Measurements from ENCODE around the gene TOMM5. TPM values are rescaled to one million over a fixed set of nuclear protein-coding genes. Genes with fewer than 3 reads are reported as not detected.

The TOMM5 gene
- polyA plus RNA-seq, 1 donor: 135 TPM

DNA sequence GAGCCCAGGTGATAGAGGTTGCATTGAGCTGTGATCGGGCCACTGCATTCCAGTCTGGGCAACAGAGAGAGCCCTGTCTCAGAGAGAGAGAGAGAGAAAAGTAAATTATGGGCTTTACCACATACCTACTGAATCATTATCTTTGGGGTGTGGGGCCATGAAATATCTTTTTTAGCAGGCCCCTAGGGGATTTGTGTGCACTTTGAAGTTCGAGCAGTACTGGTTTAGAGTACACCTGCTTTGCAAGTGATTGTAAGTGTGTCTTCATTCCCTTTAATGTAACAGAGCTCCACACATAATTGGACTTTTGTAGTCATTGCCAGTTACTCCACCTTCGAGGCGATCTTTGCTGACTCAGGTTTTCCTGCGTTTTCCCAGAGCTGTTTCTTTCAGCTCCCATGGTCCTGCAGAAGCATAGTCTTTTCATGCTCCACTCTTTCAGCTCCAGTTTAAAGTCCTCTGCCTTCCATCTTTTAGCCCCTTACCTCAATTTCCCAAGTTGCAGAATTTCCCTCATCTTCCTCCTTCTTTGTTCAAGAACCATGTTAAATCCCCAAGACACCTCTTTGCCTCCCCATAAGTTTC is 34.4 kb upstream of the TOMM5 start:
- Histone ChIP-seq H3K27me3 (ENCODE audit: control insufficient read depth, insufficient read depth, low read length) (peaks cover 2% of the 10 kb centered on the region), H3K36me3 (ENCODE audit: control insufficient read depth, insufficient read depth, low read length) (no peaks in the 10 kb centered on the region), H3K4me1 (ENCODE audit: control insufficient read depth, insufficient read depth, low read length) (no peaks in the 10 kb centered on the region), H3K9me3 (ENCODE audit: control insufficient read depth, low read depth, low read length) (no peaks in the 10 kb centered on the region), H3K4me3 (ENCODE audit: low read length) (no peak overlapping the region), H3K27ac (ENCODE audit: low read length) (no peak overlapping the region)
- WGBS (ENCODE audit: insufficient coverage, low lambda C conversion rate): 33% methylated on average over 1 of the region's 5 CpGs
- DNase-seq: no peak

DNA sequence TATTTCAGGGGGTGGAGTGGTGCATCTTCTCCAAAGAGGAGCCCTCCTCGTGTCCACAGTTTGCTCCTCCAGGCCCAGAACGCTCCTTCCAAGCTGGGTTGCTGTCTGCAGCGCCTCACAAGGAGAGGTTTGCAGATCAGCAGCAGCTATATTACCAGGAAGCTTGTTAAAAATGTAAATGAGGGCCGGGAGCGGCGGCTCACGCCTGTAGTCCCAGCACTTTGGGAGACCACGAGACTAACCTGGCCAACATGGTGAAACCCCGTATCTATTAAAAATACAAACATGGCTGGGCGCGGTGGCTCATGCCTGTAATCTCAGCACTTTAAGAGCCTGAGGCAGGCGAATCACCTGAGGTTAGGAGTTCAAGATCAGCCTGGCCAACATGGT is 33.4 kb upstream of the TOMM5 start:
- no peaks in the 10 kb centered on the region for H3K9me3 ChIP-seq (ENCODE audit: control insufficient read depth, low read depth, low read length)
- H3K4me1 ChIP-seq (ENCODE audit: control insufficient read depth, insufficient read depth, low read length): no peaks in the 10 kb centered on the region
- peaks cover 2% of the 10 kb centered on the region for H3K27me3 ChIP-seq (ENCODE audit: control insufficient read depth, insufficient read depth, low read length)
- H3K36me3 ChIP-seq (ENCODE audit: control insufficient read depth, insufficient read depth, low read length): no peaks in the 10 kb centered on the region
- no peak for DNase-seq
- H3K4me3 ChIP-seq (ENCODE audit: low read length): no peak overlapping the region
- no peak overlapping the region for H3K27ac ChIP-seq (ENCODE audit: low read length)
- WGBS (ENCODE audit: insufficient coverage, low lambda C conversion rate): no CpG with 5 or more reads among the region's 12 CpGs

DNA sequence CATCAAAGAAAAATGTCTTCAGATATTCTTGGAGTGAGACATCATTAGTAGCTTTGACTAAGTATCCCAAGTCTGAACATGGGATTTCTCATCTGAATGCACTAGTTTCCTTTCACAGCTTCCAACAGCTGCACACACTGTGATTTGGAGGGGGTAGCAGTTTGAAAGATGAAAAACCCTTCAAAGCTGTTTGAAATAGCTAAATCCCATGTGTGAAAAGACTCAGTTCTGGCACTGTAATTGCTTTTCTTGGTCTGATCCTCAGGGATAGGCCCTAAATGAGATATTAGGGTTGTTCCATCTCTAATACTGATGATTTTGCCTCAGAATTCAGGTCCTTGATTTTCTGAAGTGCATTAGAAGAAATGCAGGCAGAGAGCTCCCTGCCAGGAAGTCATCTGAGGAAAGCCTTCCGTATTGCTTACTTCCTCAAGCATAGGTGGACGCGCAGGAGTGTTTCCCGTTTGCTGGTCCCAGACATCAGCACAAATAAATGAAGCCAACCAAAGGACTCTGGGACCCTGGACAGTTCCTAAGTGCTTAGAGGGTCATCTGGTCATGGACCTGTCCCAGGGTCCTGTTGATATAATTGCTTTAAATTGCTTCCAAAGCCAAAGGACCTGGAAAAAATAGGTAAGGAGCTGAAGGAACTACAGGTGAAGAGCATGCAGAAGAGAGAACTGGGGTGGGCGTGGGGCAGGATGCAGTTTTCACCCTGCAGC is 32.8 kb upstream of the TOMM5 start:
- H3K9me3 ChIP-seq (ENCODE audit: control insufficient read depth, low read depth, low read length): no peaks in the 10 kb centered on the region
- no peaks in the 10 kb centered on the region for H3K36me3 ChIP-seq (ENCODE audit: control insufficient read depth, insufficient read depth, low read length)
- no peaks in the 10 kb centered on the region for H3K4me1 ChIP-seq (ENCODE audit: control insufficient read depth, insufficient read depth, low read length)
- no CpG with 5 or more reads among the region's 5 CpGs for WGBS (ENCODE audit: insufficient coverage, low lambda C conversion rate)
- H3K4me3 ChIP-seq (ENCODE audit: low read length): no peak overlapping the region
- peaks cover 2% of the 10 kb centered on the region for H3K27me3 ChIP-seq (ENCODE audit: control insufficient read depth, insufficient read depth, low read length)
- H3K27ac ChIP-seq (ENCODE audit: low read length): no peak overlapping the region
- DNase-seq: no peak

DNA sequence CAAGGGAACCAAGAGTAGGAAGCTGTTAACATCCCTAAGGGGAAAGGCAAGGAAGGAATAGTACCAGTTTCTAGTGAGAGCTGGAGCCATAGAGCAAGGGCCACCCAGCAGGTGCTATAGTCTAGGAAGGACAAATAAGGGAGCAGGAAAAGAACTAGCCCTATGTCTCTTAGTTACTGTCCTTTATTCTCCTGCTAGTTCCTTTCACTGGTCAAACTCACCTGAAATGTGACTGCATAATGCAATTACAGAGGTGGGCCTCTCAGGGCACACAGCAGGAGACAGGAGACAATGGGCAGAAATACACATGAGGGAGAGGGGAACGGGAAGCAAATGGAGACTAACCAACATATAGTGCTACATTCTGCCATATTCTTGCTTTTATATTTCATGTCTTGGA is 31.7 kb upstream of the TOMM5 start:
- Histone ChIP-seq H3K27ac (ENCODE audit: low read length) (no peak overlapping the region), H3K9me3 (ENCODE audit: control insufficient read depth, low read depth, low read length) (no peaks in the 10 kb centered on the region), H3K4me1 (ENCODE audit: control insufficient read depth, insufficient read depth, low read length) (no peaks in the 10 kb centered on the region), H3K27me3 (ENCODE audit: control insufficient read depth, insufficient read depth, low read length) (peaks cover 2% of the 10 kb centered on the region), H3K4me3 (ENCODE audit: low read length) (no peak overlapping the region), H3K36me3 (ENCODE audit: control insufficient read depth, insufficient read depth, low read length) (no peaks in the 10 kb centered on the region)
- WGBS (ENCODE audit: insufficient coverage, low lambda C conversion rate): no CpG with 5 or more reads among the region's 1 CpG
- no peak for DNase-seq

DNA sequence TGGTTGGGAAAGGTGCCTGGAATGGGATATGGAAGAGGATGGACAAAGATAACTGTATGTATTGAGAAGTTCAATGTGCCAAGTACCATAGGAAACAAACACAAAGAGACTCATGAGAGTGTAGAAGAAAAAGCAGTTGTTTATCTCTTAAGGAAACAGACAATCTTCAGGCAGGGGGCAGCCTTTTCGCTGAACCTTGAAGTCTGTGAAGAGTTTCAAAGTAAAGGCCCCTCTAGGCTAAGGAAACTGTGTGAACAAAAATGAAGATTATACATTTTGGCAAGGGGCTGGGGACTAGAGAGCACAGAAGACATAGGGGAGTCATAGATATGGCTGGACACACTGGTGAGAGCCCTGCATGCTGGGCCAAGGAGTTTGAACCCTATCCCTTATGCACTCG is 30.9 kb upstream of the TOMM5 start:
- Histone ChIP-seq H3K27me3 (ENCODE audit: control insufficient read depth, insufficient read depth, low read length) (peaks cover 4% of the 10 kb centered on the region), H3K4me1 (ENCODE audit: control insufficient read depth, insufficient read depth, low read length) (no peaks in the 10 kb centered on the region), H3K36me3 (ENCODE audit: control insufficient read depth, insufficient read depth, low read length) (no peaks in the 10 kb centered on the region), H3K27ac (ENCODE audit: low read length) (no peak overlapping the region), H3K4me3 (ENCODE audit: low read length) (no peak overlapping the region), H3K9me3 (ENCODE audit: control insufficient read depth, low read depth, low read length) (no peaks in the 10 kb centered on the region)
- no peak for DNase-seq
- no CpG with 5 or more reads among the region's 2 CpGs for WGBS (ENCODE audit: insufficient coverage, low lambda C conversion rate)

DNA sequence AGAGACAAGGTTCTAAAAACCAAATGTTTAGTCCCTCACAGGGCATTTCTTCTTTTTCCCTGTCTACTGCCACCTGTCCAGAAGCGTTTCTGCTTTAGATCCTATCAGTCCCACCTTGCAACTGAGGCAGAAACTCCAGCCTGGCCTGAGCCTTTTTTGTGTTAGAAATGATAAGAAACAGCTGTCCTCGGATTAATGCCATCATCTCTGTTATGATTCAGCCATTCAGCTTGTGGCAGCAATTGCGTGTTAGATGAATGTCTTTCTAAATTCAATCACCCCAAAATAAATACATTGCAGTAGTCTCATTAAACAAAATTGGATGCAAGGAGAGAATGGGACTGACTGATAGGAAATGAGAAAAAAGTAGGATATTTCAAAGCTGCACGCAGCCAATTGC is 30.1 kb upstream of the TOMM5 start:
- Histone ChIP-seq H3K9me3 (ENCODE audit: control insufficient read depth, low read depth, low read length) (no peaks in the 10 kb centered on the region), H3K27ac (ENCODE audit: low read length) (no peak overlapping the region), H3K4me3 (ENCODE audit: low read length) (no peak overlapping the region), H3K27me3 (ENCODE audit: control insufficient read depth, insufficient read depth, low read length) (peaks cover 10% of the 10 kb centered on the region), H3K36me3 (ENCODE audit: control insufficient read depth, insufficient read depth, low read length) (no peaks in the 10 kb centered on the region), H3K4me1 (ENCODE audit: control insufficient read depth, insufficient read depth, low read length) (no peaks in the 10 kb centered on the region)
- DNase-seq: no peak
- 86% methylated on average over 1 of the region's 4 CpGs for WGBS (ENCODE audit: insufficient coverage, low lambda C conversion rate)

DNA sequence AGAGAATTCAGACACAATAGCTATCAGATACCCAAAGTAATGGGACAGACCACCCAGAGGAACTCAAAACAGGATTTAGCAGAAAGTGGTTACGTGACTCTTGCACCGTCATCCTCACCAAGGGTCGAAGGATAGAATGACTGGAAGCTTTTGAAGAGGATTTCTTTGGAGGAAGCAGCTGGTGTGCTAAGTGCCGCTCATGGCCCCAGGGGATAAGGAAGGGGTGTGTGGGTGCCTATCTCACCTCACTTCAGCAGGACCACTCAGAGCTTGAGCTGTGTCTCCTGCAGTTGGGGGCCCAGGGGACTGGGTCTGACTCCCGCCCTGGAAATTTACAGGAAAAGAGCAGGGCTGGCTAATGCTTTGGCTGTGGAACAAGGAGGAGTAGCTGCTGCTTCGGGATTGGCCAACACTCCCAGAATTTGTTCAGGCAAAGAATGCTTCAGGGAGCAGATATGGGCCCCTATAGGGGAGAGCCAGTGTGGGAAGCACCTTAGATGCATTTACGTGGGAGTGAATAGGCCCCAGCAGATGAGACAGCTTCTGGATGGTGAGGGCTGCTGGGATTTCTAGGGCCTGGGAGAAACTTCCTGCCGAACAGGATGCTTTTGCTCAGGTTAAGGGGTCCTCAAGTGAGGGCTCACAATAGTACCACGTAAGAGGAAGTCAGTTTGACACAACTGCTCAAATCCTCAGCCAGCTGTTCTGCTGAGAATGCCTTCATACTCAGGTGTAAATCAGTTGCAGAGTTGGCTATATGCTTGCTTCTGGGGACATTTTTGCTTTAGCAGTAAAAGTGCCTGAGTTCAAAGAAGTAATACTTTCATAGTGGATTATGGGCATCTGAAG is 29.1 kb upstream of the TOMM5 start:
- WGBS (ENCODE audit: insufficient coverage, low lambda C conversion rate): no CpG with 5 or more reads among the region's 9 CpGs

DNA sequence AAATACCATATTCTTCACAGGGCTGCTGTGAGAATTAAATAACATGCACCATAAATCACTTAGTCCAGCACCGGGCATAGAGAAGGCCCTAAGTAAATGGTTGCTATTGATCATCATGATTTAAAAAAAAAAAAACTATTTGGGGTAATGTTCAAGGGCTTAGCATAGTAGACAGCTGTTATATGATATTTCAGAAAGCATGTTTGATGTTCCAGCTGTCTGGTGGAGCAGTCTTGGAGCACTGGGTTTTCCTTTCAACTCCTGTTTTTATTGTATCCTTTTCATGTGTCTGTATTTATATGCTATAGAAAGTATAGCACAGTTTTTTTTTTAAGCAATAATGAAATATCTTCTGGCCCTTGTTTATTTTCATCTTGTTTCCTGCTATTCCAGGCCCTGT is 28.0 kb upstream of the TOMM5 start:
- H3K27ac ChIP-seq (ENCODE audit: low read length): no peak overlapping the region
- no peak overlapping the region for H3K4me3 ChIP-seq (ENCODE audit: low read length)
- H3K36me3 ChIP-seq (ENCODE audit: control insufficient read depth, insufficient read depth, low read length): no peaks in the 10 kb centered on the region
- H3K4me1 ChIP-seq (ENCODE audit: control insufficient read depth, insufficient read depth, low read length): no peaks in the 10 kb centered on the region
- no peak for DNase-seq
- no CpG with 5 or more reads among the region's 1 CpG for WGBS (ENCODE audit: insufficient coverage, low lambda C conversion rate)
- peaks cover 8% of the 10 kb centered on the region for H3K27me3 ChIP-seq (ENCODE audit: control insufficient read depth, insufficient read depth, low read length)
- H3K9me3 ChIP-seq (ENCODE audit: control insufficient read depth, low read depth, low read length): no peaks in the 10 kb centered on the region

More for the DNA sequence above, 29.1 kb upstream of the TOMM5 start:
- H3K4me3 ChIP-seq (ENCODE audit: low read length): no peak overlapping the region
- peaks cover 10% of the 10 kb centered on the region for H3K27me3 ChIP-seq (ENCODE audit: control insufficient read depth, insufficient read depth, low read length)
- H3K4me1 ChIP-seq (ENCODE audit: control insufficient read depth, insufficient read depth, low read length): no peaks in the 10 kb centered on the region
- DNase-seq: no peak
- H3K27ac ChIP-seq (ENCODE audit: low read length): no peak overlapping the region
- no peaks in the 10 kb centered on the region for H3K36me3 ChIP-seq (ENCODE audit: control insufficient read depth, insufficient read depth, low read length)
- H3K9me3 ChIP-seq (ENCODE audit: control insufficient read depth, low read depth, low read length): no peaks in the 10 kb centered on the region

DNA sequence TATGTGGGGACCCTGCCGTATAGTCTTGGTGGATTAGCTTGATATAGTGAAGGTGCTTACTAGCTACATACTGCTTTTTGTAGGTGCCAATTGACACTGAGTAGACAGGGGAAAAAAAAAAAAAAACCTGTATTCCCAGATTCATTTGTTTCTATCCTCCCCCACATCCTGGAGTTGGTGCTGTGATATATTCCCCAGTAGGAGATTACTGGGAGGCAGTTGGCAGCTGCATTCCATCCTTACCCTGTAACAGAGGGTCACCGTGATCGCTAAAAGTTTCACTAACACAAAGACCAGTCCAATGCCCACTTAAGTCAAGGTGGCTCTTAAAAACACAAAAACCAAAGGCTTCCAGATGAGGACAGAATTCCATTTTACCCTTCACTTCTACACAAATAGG is 27.4 kb upstream of the TOMM5 start:
- no CpG with 5 or more reads among the region's 3 CpGs for WGBS (ENCODE audit: insufficient coverage, low lambda C conversion rate)
- H3K27ac ChIP-seq (ENCODE audit: low read length): no peak overlapping the region
- H3K9me3 ChIP-seq (ENCODE audit: control insufficient read depth, low read depth, low read length): no peaks in the 10 kb centered on the region
- H3K27me3 ChIP-seq (ENCODE audit: control insufficient read depth, insufficient read depth, low read length): peaks cover 8% of the 10 kb centered on the region
- H3K4me1 ChIP-seq (ENCODE audit: control insufficient read depth, insufficient read depth, low read length): no peaks in the 10 kb centered on the region
- no peak overlapping the region for H3K4me3 ChIP-seq (ENCODE audit: low read length)
- no peaks in the 10 kb centered on the region for H3K36me3 ChIP-seq (ENCODE audit: control insufficient read depth, insufficient read depth, low read length)
- DNase-seq: no peak

DNA sequence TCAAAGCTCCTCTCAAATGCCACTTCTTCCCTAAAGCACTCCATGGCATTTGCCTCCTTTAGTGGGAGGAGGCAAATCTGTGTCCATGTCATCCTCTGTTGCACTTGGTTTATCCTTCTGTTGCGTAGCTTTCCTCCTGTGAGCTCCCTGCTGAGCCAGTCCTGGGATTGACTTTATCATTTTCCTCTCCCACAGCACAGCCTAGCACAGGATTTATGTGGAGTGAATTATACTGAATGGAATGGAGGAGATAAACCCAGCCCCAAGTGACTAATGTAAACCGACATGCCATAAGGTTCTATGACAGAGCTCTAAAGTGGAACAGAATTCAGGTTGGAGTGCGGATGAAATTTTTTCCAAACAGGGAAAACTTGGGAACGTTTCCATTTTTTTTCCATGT is 26.4 kb upstream of the TOMM5 start:
- H3K27me3 ChIP-seq (ENCODE audit: control insufficient read depth, insufficient read depth, low read length): peaks cover 12% of the 10 kb centered on the region
- H3K36me3 ChIP-seq (ENCODE audit: control insufficient read depth, insufficient read depth, low read length): no peaks in the 10 kb centered on the region
- no peak overlapping the region for H3K27ac ChIP-seq (ENCODE audit: low read length)
- no peak overlapping the region for H3K4me3 ChIP-seq (ENCODE audit: low read length)
- no peaks in the 10 kb centered on the region for H3K4me1 ChIP-seq (ENCODE audit: control insufficient read depth, insufficient read depth, low read length)
- WGBS (ENCODE audit: insufficient coverage, low lambda C conversion rate): no CpG with 5 or more reads among the region's 4 CpGs
- no peak for DNase-seq
- no peaks in the 10 kb centered on the region for H3K9me3 ChIP-seq (ENCODE audit: control insufficient read depth, low read depth, low read length)
